GM21619 (cell line): Measurements from ENCODE around the gene USB1.

Experiments used
- ATAC-seq: cut with Tn5 transposase; IDR thresholded peaks from one replicate; pipeline ENCODE4 v1.9.1; 2021; ENCODE audit not compliant: unreplicated experiment

Gene USB1, protein sequence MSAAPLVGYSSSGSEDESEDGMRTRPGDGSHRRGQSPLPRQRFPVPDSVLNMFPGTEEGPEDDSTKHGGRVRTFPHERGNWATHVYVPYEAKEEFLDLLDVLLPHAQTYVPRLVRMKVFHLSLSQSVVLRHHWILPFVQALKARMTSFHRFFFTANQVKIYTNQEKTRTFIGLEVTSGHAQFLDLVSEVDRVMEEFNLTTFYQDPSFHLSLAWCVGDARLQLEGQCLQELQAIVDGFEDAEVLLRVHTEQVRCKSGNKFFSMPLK

GRCh38 chr16:58000706-58001676, at the start of gene USB1:
Gene USB1, plus strand, starts transcription at chr16:58001407. Its CDS starts 77 bp downstream, at chr16:58001484.
- ATAC-seq, result peak; percentile 72

- no peak for ATAC-seq
Measured at GRCh38 chr16:57952909-57953308, 48.3 kb upstream of the USB1 start.

- no peak for ATAC-seq
Measured at GRCh38 chr16:57953857-57954256, 47.4 kb upstream of the USB1 start.

GRCh38 chr16:57955572-57956188, 45.5 kb upstream of the USB1 start:
- ATAC-seq, result no peak

GRCh38 chr16:57956270-57956808, 44.9 kb upstream of the USB1 start:
- ATAC-seq, result no peak

- no peak for ATAC-seq
Measured at GRCh38 chr16:57956924-57957672, 44.1 kb upstream of the USB1 start.

DNA sequence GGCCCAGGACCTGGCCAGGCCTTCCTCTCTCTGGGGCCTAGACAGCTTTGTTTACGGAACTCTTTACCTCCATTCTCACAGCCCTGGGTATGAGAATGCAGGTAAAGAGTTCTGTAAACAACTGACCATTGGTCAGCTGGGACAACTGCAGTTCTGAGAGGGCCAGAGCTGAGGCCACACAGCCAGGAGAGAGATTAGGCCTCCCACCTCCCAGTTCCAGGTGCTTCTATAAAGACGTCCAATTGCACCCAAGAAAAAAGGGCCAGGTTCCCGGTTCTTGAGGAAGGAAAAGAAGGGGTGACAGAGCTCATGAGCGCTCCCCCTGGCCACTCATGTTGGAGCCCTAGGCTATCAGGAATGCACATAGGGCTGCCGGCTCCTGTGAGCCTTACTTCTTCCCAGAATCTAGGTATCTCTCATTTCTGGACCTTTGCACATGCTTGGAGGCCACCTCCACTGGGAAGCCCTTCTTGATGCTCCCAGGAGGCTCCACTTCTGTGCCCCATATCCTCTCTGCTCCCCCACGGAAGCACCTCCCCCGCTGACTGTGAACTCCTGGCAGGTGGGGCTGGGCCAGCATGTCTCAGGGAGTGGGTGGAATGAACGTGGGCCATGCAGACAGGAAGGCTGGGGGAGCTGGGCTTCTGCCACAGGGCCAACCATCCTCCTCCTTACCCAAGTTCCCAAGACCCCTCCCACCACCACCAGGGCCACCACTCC, 43.4 kb upstream of the USB1 start:
- ATAC-seq, result no peak

- no peak for ATAC-seq
Measured at GRCh38 chr16:57958544-57958943, 42.7 kb upstream of the USB1 start.

- no peak for ATAC-seq
Measured at GRCh38 chr16:57959121-57959520, 42.1 kb upstream of the USB1 start.

DNA sequence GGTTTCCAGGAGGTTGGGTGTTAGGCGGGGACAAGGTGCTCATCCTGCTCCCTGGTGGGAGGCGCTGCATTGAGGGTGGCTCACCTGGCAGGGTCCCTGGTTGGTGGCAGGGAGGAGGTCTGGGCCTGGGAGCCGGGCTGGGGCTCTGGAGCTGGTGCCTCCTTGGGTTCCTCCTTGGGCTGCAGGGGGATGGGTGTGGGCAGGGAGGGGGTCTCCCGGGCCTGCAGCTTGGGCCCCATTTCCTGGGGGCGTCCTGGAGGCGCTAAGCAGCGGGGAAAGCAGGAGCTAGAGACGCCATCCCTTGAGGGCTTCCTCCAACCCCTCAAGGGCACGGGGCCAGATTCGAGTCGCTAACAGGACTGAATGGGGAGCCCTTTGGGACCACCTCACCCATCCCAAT, 41.4 kb upstream of the USB1 start:
- no peak for ATAC-seq

DNA sequence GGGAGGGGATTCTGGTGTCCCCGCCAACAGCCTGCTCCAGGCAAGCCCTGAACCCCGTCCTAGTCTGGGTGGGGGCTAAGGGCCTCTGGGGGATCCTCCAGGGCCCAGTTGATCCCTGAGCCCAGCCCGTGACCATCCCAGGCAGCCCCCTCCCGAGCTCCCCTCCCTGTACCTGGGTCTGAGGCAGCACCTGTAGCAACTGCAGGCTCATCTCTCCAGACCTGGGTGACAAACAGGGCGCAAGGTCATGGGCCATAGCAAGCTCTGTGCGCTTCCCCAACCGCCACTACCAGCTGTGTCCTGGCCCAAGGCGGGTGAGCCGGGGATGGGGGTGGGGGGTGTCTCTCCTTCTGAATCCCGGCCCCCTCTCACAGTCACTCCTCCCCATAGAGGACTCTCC, 40.9 kb upstream of the USB1 start:
- ATAC-seq, result no peak

DNA sequence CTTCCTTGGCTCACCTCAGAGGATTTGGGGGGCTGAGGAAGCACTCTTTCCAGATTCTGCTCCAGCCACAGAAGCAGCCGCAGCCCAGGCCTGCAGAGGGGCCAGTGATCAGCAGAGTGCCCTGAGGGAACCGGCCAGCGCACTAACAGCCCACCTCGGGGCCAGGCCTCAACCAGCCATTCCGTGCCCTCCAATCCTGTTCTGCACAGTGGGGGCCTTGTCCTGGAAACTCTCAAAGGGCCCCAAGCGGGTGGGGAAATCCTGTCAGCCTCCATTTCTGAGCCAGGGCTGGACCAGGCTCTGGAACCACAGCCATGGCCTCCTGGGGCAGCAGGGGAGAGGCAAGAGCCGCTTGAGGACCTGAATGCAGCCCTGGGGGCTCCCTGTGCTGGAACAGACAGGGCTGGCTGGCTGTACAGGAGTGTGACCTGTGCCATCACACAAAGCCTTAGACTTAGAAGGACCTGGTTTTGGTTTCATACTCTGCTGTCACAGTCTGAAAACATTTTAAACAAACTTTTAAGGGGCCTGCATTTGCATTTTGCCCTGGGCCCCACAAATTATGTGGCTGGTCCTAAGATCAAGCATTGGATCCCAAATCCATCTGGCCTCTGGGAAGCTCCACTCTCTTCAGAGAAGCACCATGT, 40.3 kb upstream of the USB1 start:
- no peak for ATAC-seq

GRCh38 chr16:57961538-57961937, 39.7 kb upstream of the USB1 start:
- no peak for ATAC-seq

GRCh38 chr16:57962046-57962445, 39.2 kb upstream of the USB1 start:
- no peak for ATAC-seq

- ATAC-seq, result no peak
Measured at GRCh38 chr16:57962756-57963155, 38.5 kb upstream of the USB1 start.

DNA sequence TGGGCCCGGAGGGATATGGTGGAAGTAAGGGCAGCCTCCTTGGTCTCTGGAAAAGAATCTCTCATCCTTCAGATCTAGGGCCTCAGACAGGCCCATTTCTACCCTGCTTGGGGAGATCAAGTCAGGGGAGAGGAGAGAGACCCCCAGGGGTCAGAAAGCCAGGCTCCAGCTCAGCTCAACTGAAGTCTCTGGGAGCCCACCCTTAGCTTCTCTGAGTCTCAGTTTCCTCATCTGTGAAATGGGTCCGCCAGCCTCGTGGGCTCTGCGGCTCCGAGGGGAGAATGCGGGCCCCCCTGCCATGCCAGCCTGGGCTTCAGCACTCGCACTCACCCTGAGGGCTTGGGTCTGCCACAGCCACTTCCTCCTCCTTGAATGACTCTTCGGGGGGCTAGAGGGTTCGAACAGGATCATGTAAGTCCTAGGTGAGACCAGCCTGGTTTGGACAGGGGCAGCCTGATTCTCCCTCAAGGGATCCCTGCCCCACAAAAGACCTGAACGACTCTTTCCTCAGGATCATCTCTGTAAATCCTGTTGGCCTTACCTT, 37.0 kb upstream of the USB1 start:
- ATAC-seq, result no peak

DNA sequence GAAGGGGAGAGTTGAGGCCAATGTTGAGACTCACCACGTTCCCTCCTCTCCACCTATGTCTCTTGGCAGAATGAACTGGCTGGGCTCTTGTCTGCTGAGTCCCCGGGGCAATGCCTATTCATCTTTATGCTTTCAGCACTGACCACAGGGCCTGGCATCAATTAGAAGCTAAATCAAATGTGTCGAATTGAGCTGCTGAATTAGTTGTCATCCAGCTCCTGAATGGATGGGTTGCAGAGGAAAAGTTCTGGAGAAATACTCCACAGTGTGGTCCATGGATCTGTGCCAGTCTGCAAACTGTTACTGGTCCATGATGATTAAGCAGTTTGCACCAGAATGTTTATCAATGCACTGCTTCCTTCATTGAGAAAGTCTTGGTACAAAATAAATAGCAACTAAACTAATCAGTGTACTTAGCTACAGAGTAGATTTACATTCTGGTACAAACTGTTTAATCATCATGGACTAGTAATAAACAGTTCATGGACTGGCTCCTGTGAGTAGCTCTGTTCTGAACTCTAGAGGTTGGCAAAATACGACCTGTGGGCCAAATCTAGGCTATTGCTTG, 34.9 kb upstream of the USB1 start:
- ATAC-seq, result no peak

- ATAC-seq, result no peak
Measured at GRCh38 chr16:57966986-57967385, 34.2 kb upstream of the USB1 start.

DNA sequence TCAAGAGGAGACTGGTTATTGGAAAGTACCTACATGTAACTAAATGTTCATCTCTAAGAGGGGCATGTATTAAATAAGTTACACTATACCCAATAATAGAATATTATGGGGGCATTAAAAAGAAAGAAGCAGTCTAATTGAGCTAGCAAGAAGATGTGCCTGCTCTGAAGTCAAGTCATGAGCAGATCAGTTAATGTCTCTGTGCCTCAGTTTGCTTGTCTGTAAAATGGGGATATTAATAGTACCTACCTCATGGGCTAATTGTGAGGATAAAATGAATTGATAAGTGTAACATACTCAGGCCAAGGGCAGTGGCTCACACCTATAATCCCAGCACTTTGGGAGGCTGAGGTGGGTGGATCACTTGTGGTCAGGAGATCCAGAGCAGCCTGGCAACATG, 33.3 kb upstream of the USB1 start:
- no peak for ATAC-seq
